HCT116 (cell line): ENCODE data around the gene SORT1. TPM values are rescaled to one million over a fixed set of nuclear protein-coding genes. Genes with fewer than 3 reads are reported as not detected.

ENCODE experiments used
- ATAC-seq: fragments of 200-7000 bp; cut with Tn5 transposase; 2 replicates; pipeline ENCODE4 v1.9.1; 2020; ENCODE audit warnings: mild to moderate bottlenecking, moderate library complexity
- BruUV-seq: library from RNA; stranded (reverse); fragments of 400-500 nt; replicated peaks from 2 replicates; lab custom pipeline; 2021; lab: Mats Ljungman, UMichigan
- CTCF ChIA-PET: fragments of 300-600 bp; sonication (Branson Sonifier 250); formaldehyde crosslinking; loops from one replicate; lab custom pipeline; 2021; ENCODE audit warnings: antibody characterized with exemption; lab: Charles Lee
- POLR2A ChIA-PET: fragments of 300-600, 350-600 bp; sonication (Branson Sonifier 250); formaldehyde crosslinking; loops from one replicate; lab custom pipeline; 2021; ENCODE audit warnings: antibody characterized with exemption; lab: Charles Lee
- RAD21 ChIA-PET, 2 experiments: fragments of 300-600 bp; sonication (Branson Sonifier 250); formaldehyde crosslinking; loops; one replicate each; lab custom pipeline; 2023; ENCODE audit warnings: low total read pairs in 2 of 2; ENCODE audit not compliant: uncharacterized antibody in 2 of 2, unreplicated experiment in 2 of 2, low non-redundant PET in 1 of 2; lab: Charles Lee
- DNase-seq: peaks from one replicate; pipeline ENCODE4 v3.0.0-alpha.2; 2010; ENCODE audit warnings: low read depth, low spot score
- H2AFZ ChIP-seq: fragments of 200-600 bp; shearing (Covaris generic), sonication (generic); 2 replicates; pipeline ENCODE4 v1.6.1; 2017; ENCODE audit warnings: low read depth, mixed run types, mixed read lengths, antibody characterized with exemption, low read length; ENCODE audit not compliant: poor library complexity, severe bottlenecking
- H3K27ac ChIP-seq: 2 replicates; pipeline ENCODE4 v1.5.1; 2012; ENCODE audit warnings: low read depth, low read length
- H3K27me3 ChIP-seq: fragments of 200-600 bp; sonication (generic); 2 replicates; pipeline ENCODE4 v1.6.1; 2016; ENCODE audit warnings: mixed run types, low read length, mixed read lengths; ENCODE audit not compliant: insufficient read depth
- H3K36me3 ChIP-seq, 2 experiments: fragments of 200-500 bp in 1 of 2; fragments of 200-600 bp in 1 of 2; sonication (Bioruptor generic) in 1 of 2; sonication (generic) in 1 of 2; 2 replicates each; pipeline versions ENCODE4 v1.5.1 to v1.6.1; 2014 to 2016; ENCODE audit warnings: low read length in 2 of 2, inconsistent platforms in 1 of 2, mixed read lengths in 1 of 2, mixed run types in 1 of 2; ENCODE audit not compliant: insufficient read depth in 2 of 2, control insufficient read depth in 1 of 2
- H3K4me1 ChIP-seq, 2 experiments: fragments of 200-600 bp in 1 of 2; sonication (generic) in 1 of 2; 2 replicates each; pipeline versions ENCODE4 v1.5.1 to v1.6.1; 2012 to 2017; ENCODE audit warnings: low read length in 2 of 2, inconsistent platforms in 1 of 2, mild to moderate bottlenecking in 1 of 2, mixed read lengths in 1 of 2, mixed run types in 1 of 2, moderate library complexity in 1 of 2; ENCODE audit not compliant: insufficient read depth in 2 of 2, control insufficient read depth in 1 of 2
- H3K4me2 ChIP-seq: fragments of 200-600 bp; sonication (generic); 2 replicates; pipeline ENCODE4 v1.6.1; 2017; ENCODE audit warnings: mixed run types, low read length, mixed read lengths
- H3K4me3 ChIP-seq, 2 experiments: fragments of 200-600 bp in 1 of 2; sonication (generic) in 1 of 2; replicated peaks in 1 of 2; 2 replicates each; pipeline ENCODE4 v1.5.1; 2011 to 2016; ENCODE audit warnings: low read length in 2 of 2, control low read depth in 1 of 2, low read depth in 1 of 2, mild to moderate bottlenecking in 1 of 2, mixed read lengths in 1 of 2, mixed run types in 1 of 2
- H3K79me2 ChIP-seq: fragments of 200-600 bp; sonication (generic); 2 replicates; pipeline ENCODE4 v1.6.1; 2017; ENCODE audit warnings: mild to moderate bottlenecking, mixed run types, low read length, moderate library complexity, mixed read lengths; ENCODE audit not compliant: insufficient read depth
- H3K9ac ChIP-seq: fragments of 200-600 bp; sonication (generic); 2 replicates; pipeline ENCODE4 v1.6.1; 2016; ENCODE audit warnings: low read length, mixed read lengths
- H3K9me2 ChIP-seq: fragments of 200-600 bp; sonication (generic), shearing (Covaris generic); 2 replicates; pipeline ENCODE4 v1.6.1; 2017; ENCODE audit warnings: mixed run types, mild to moderate bottlenecking, moderate library complexity; ENCODE audit not compliant: insufficient read depth
- H3K9me3 ChIP-seq, 2 experiments: fragments of 200-500 bp in 1 of 2; fragments of 200-600 bp in 1 of 2; sonication (Bioruptor generic) in 1 of 2; sonication (generic) in 1 of 2; 2 replicates each; pipeline ENCODE4 v1.6.1; 2014 to 2017; ENCODE audit warnings: low read length in 2 of 2, mixed read lengths in 2 of 2, inconsistent platforms in 1 of 2, low read depth in 1 of 2, mild to moderate bottlenecking in 1 of 2, mixed run types in 1 of 2, moderate library complexity in 1 of 2; ENCODE audit not compliant: control insufficient read depth in 1 of 2, insufficient read depth in 1 of 2
- H4K20me1 ChIP-seq: fragments of 200-600 bp; sonication (generic), shearing (Covaris generic); 2 replicates; pipeline ENCODE4 v1.6.1; 2017; ENCODE audit warnings: mixed run types, mild to moderate bottlenecking, moderate library complexity; ENCODE audit not compliant: insufficient read depth
- CEBPB ChIP-seq: IDR thresholded peaks from 2 replicates; pipeline ENCODE4 v1.6.1; 2012; ENCODE audit warnings: low read depth
- EZH2 ChIP-seq: fragments of 200-600 bp; sonication (generic); IDR thresholded peaks from 2 replicates; pipeline ENCODE4 v1.6.1; 2017; ENCODE audit warnings: antibody characterized with exemption, mixed run types
- FOSL1 ChIP-seq: IDR thresholded peaks from 2 replicates; pipeline ENCODE4 v1.6.1; 2012; ENCODE audit warnings: low read depth
- JUND ChIP-seq: IDR thresholded peaks from 2 replicates; pipeline ENCODE4 v1.6.1; 2012
- MAX ChIP-seq: IDR thresholded peaks from 2 replicates; pipeline ENCODE4 v1.6.1; 2012
- POLR2A ChIP-seq: IDR thresholded peaks from 2 replicates; pipeline ENCODE4 v1.7.0; 2011; ENCODE audit warnings: borderline replicate concordance; ENCODE audit not compliant: insufficient read depth, insufficient read length; ENCODE audit errors: extremely low read depth
- POLR2AphosphoS5 ChIP-seq: IDR thresholded peaks from 2 replicates; pipeline ENCODE4 v1.6.1; 2011; ENCODE audit warnings: mild to moderate bottlenecking, low read depth, low read length, moderate library complexity
- RAD21 ChIP-seq: IDR thresholded peaks from 2 replicates; pipeline ENCODE4 v1.6.1; 2012; ENCODE audit warnings: low read depth, mild to moderate bottlenecking
- SP1 ChIP-seq: IDR thresholded peaks from 2 replicates; pipeline ENCODE4 v1.6.1; 2012; ENCODE audit warnings: low read depth
- SRF ChIP-seq: IDR thresholded peaks from 2 replicates; pipeline ENCODE4 v1.6.1; 2012; ENCODE audit warnings: low read depth
- TCF7L2 ChIP-seq: IDR thresholded peaks from 2 replicates; pipeline ENCODE4 v1.7.0; 2011; ENCODE audit warnings: borderline replicate concordance, inconsistent platforms; ENCODE audit not compliant: insufficient read depth, insufficient read length; ENCODE audit errors: extremely low read depth
- ZBTB33 ChIP-seq: IDR thresholded peaks from 2 replicates; pipeline ENCODE4 v1.6.1; 2011; ENCODE audit warnings: mild to moderate bottlenecking, low read length, moderate library complexity; ENCODE audit not compliant: insufficient replicate concordance; ENCODE audit errors: extremely low read depth
- ZFX ChIP-seq: fragments of 450-650 bp; IDR thresholded peaks from 2 replicates; pipeline ENCODE4 v1.6.1; 2017
- ZNF274 ChIP-seq: fragments of 200-500 bp; sonication (Bioruptor generic); IDR thresholded peaks from 2 replicates; pipeline ENCODE4 v1.6.1; 2014; ENCODE audit warnings: mild to moderate bottlenecking, low read depth, low read length, inconsistent platforms
- intact Hi-C: fragments of 100-400 bp; cut with micrococcal nuclease; formaldehyde crosslinking; loops from 2 replicates; pipeline ENCODE4 v1.10.0; 2022
- total RNA-seq: library from RNA; stranded (reverse); gene quantifications from one replicate; pipeline ENCODE4 v1.2.1, GENCODE V29; 2021; ENCODE audit not compliant: unreplicated experiment

SORT1 gene
- total RNA-seq, 1 experiment from 2014 or later, result 20.2 TPM

- TF ChIP-seq JUND, result no peak
- no peak for TF ChIP-seq ZNF274
- TF ChIP-seq RAD21, result no peak
- TF ChIP-seq SP1, result no peak
- no peak for TF ChIP-seq FOSL1
- no peak for TF ChIP-seq POLR2AphosphoS5
- no peak for TF ChIP-seq MAX
- no peak for TF ChIP-seq ZFX
- no peak for TF ChIP-seq CEBPB
- TF ChIP-seq TCF7L2, result no peak
- no peak for TF ChIP-seq POLR2A
- H3K36me3 ChIP-seq, result no peaks in the 10 kb centered on the region
- intact Hi-C loops, result no loop called here
- no peaks in the 10 kb centered on the region for H3K9me3 ChIP-seq
- no peak for DNase-seq
- no peak overlapping the region for H2AFZ ChIP-seq
- no peak overlapping the region for H3K27ac ChIP-seq
- ATAC-seq, result no peak
- BruUV-seq, result no TSS peak
- no peak overlapping the region for H3K4me3 ChIP-seq
- RAD21 ChIA-PET, result no interaction called here
- H3K27me3 ChIP-seq, result no peaks in the 10 kb centered on the region
- POLR2A ChIA-PET, result no interaction called here
- CTCF ChIA-PET, result interaction anchor here (1.4 kb wide), 1 partner anchor 15 kb away, joined by 3 read pairs; no protein-coding TSS in a partner anchor
- no peak overlapping the region for H3K9ac ChIP-seq
- H3K4me1 ChIP-seq, result 0 out of 4 replicates have a peak, but pooled peaks cover 0 to 3% of the 10 kb centered on the region in 2 experiments
- H3K9me2 ChIP-seq, result no peaks in the 10 kb centered on the region
- H3K4me2 ChIP-seq, result no peak overlapping the region
- no peaks in the 10 kb centered on the region for H4K20me1 ChIP-seq
- no peaks in the 10 kb centered on the region for H3K79me2 ChIP-seq
Observed at GRCh38 chr1:109307274-109308021, 90.3 kb downstream of the SORT1 start.

GRCh38 chr1:109306832-109307273, 90.9 kb downstream of the SORT1 start, which contains the start of gene MYBPHL:
Gene MYBPHL, minus strand, starts transcription at chr1:109307011. Its CDS starts 20 bp downstream, at chr1:109306991.
- no peaks in the 10 kb centered on the region for H3K9me2 ChIP-seq
- H3K79me2 ChIP-seq, result no peaks in the 10 kb centered on the region
- 0 out of 4 replicates have a peak, but pooled peaks cover 0 to 3% of the 10 kb centered on the region in 2 experiments for H3K4me1 ChIP-seq
- no peaks in the 10 kb centered on the region for H3K27me3 ChIP-seq
- H2AFZ ChIP-seq, result no peak within 1 kb of the TSS
- H3K4me2 ChIP-seq, result no peak within 1 kb of the TSS
- H4K20me1 ChIP-seq, result no peaks in the 10 kb centered on the region
- TF ChIP-seq EZH2, result no peak
- no peak for TF ChIP-seq CEBPB
- TF ChIP-seq ZBTB33, result no peak
- TF ChIP-seq SRF, result no peak
- no peak for TF ChIP-seq RAD21
- TF ChIP-seq ZFX, result no peak
- TF ChIP-seq POLR2AphosphoS5, result no peak
- TF ChIP-seq SP1, result no peak
- ChIA-PET POLR2A (no interaction called here), CTCF (interaction anchor here (1.4 kb wide), 1 partner anchor 14 kb away, joined by 3 read pairs; no protein-coding TSS in a partner anchor), RAD21 (no interaction called here)
- H3K27ac ChIP-seq, result no peak within 1 kb of the TSS
- H3K9ac ChIP-seq, result no peak within 1 kb of the TSS
- H3K9me3 ChIP-seq, result no peaks in the 10 kb centered on the region
- no peak within 1 kb of the TSS for H3K4me3 ChIP-seq
- intact Hi-C loops, result no loop called here
- no TSS peak for BruUV-seq
- DNase-seq (no peak), ATAC-seq (no peak)
- H3K36me3 ChIP-seq, result no peaks in the 10 kb centered on the region
